ENCODE results near the gene KPNB1.
A peak's percentile ranks its signal among the peaks of the same experiment; 100 is the strongest.

KPNB1 gene

DNA sequence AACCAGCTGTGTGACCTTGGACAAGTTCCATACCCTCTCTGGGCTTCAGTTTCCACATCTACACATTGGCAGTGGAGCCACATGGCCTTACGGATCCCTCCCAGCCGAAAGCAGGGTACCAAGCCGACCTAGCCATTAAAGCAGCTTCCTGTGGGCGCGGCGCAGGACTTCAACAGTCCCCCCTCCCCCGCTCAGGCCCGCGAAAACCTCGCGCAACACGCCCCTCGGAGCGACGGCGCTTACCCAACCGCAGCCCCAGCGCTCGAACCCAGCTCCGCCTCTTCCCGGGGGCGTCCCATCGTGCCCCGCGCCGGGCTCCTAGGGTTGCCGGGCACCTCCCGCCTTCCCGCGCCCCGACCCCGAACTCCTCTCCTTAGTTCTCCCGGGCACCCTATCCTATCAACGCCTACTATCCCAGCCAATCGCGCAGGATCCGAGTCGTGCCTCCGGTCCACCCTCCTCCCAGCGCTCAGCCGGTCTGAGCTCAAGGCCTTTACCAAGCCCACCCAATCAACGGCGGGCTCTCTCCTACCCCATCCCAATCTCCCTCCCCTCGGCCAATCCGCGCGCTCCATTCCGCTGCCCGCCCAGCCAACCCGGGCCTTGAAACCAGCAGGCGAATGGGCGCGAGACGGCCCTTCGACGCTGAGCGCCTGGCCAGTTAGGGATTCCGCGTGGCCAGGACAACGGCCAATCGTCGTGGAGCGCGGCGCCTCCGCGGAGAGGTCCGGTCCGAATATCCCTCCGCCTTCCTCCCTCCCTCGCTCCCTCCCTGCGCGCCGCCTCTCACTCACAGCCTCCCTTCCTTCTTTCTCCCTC lies at the start of gene KPNB1:
TSS of gene KPNB1 (plus strand) at position 767 of the 819 bp plus-strand sequence. CDS start 326 bp downstream, outside the sequence.
- DNase-seq (ENCODE audit: low spot score) = peak; percentile 95

GRCh38 chr17:47603830-47604597 lies 45.7 kb upstream of the KPNB1 start:
- DNase-seq (ENCODE audit: low spot score) = no peak

- DNase-seq (ENCODE audit: low spot score) = no peak
Observed at GRCh38 chr17:47604598-47604927, 45.2 kb upstream of the KPNB1 start.

DNA sequence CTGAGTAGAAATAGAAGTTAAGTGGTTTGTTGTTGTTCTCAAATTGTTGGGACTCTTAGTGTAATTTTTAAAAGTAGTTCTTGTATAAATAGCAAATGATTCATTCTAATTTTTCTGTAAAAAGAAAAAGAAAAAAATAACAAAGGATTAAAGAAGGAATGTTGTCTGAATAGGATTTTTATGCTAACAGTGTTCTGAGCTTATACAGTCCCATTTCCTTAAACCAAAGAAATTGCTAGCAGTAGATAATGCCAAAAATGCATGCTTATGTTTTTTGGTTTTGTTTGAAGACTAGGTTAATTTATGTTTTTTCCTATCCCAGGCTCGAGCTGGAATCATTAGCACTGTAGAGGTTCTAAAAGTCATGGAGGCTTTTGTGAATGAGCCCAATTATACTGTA lies 44.7 kb upstream of the KPNB1 start:
- DNase-seq (ENCODE audit: low spot score) = no peak

DNA sequence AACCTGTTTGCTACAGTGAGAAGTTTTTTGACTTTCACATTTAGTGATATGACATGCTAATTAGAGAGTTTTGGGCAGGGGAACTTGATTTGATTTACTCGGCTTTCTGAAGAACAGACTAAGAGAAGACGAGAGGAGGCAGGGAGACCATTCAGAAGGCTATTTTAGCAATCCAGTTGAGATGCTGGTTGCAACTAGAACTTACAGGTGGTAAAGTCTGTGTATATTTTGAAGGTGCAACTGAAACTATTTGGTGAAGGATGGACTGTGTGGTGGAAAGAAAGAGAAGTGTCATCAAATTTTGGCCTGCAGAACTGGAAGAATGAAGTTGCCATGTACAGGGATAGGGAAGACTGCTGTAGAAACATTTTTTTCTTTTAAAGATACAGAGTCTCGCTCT lies 42.2 kb upstream of the KPNB1 start:
- no peak for DNase-seq (ENCODE audit: low spot score)

GRCh38 chr17:47611372-47612350 lies 38.1 kb upstream of the KPNB1 start:
- no peak for DNase-seq (ENCODE audit: low spot score)

DNA sequence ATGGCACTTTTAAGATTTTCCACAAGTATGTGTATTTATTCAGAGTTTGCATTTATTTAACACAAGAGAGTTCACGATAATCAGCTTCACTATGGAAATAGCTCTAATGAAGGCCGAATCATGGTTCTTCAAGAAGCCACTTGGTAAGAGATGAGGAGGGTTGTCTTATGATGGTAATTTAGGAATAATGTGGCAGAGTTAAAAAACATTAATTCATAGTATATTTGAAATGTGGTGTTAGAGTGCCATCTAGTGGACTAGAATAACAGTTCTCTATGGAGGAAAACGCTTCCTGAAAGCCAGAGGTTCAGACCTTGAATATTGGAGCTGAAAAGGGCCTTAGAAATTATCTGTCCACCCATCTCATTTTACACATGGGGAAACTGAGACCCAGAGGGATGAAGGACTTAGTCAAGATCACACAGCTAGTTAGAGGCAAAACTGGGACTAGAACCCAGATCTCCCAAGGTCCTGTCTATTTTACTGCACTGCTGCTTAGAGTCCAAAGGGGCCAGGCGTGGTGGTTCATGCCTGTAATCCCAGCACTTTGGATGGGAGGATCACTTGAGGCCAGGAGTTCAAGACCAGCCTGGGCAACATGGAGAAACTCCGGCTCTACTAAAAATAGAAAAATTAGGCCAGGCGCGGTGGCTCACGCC lies 33.8 kb upstream of the KPNB1 start:
- peak; percentile 53 for DNase-seq (ENCODE audit: low spot score)

GRCh38 chr17:47618410-47618809 lies 31.3 kb upstream of the KPNB1 start:
- no peak for DNase-seq (ENCODE audit: low spot score)

DNA sequence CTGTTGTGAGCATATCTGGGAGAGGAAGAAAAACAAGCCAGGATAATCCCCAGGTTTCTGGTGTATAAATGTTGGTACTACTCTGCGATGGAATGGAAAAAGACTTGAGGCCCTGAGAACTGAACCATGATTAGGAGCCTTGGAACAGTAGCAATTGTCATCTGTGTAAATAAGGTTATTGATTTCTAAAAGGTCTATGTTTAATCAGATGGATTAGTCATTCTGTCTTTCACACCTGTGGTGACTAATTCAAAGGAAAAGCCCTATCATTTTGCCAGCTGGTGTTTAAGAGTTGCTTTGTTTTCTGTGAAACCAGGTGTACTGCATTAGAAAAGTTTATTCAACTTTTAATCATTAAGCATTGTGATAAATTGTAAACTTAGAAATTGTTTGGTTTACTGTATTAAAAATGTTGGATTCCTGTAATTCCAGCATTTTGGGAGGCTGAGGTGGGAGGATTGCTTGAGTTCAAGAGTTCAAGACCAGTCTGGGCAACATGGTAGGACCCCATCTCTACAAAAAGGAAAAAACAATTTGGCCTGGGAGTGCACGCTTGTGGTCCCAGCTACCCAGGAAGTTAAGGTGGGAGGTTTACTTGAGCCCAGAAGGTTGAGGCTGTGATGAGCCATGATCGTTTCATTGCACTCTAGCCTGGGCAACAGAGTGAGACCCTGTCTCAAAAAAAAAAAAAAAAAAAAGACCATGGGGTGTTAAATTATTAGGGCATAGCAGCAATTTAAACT lies 29.0 kb upstream of the KPNB1 start:
- DNase-seq (ENCODE audit: low spot score) = no peak

DNA sequence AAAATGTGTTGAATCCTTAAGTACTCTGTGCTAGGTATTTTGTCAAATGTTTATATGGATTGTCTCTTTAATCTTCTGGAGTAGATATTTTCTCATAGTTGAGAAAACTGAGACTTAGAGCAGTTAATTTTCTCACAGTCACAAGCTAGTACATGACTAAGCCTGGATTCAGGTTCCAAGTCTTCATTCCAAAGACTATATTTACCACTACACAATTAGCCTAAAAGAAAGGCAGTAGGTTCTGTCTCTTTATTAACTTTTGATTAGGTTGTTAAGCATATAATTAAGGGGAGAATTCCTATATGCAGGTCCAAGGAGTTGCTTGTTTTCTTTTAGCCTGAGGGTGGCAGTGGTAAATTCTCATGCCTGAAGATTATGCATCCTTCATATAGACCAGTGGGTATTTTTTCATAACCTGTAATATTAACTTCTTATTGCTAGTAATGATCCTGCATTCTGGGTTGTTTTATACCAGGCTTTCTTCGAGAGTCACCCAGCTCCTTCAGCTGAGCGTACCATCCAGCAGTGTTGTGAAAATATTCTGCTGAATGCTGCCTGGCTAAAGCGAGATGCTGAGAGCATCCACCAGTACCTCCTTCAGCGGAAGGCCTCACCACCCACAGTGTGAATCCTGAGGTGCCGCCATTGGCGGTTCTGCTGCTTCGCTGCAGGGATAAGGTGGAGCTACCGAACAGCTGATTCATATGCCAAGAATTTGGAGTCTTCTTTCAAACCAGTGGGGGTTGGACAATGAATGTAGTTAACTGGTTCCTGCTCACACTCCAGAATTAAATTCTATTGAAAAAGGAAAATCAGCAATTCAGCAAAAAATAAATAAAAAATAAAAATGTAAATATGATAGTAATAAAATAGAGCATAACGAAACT lies 28.2 kb upstream of the KPNB1 start:
- DNase-seq (ENCODE audit: low spot score) = peak; percentile 91

DNA sequence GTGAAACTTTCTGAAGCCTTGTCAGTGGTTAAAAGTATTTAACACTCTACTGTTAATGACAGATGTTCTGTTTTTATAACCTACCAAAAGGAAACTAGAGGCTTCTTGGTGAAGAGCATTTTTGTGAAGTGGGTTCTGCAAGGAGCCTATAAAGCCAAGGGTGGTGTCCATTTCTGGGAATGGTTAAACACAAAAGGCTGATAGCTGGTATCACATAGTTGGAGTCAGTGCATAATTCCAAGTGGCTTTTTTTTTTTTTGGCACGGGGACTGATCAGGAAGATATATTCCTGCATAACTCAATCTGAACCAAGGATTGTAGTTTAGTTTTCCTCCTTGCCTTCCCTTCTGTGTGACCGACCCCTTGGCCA lies 27.6 kb upstream of the KPNB1 start:
- DNase-seq (ENCODE audit: low spot score) = no peak

GRCh38 chr17:47624727-47625068 lies 25.0 kb upstream of the KPNB1 start:
- no peak for DNase-seq (ENCODE audit: low spot score)

- DNase-seq (ENCODE audit: low spot score) = no peak
Observed at GRCh38 chr17:47628014-47628566, 21.6 kb upstream of the KPNB1 start.

GRCh38 chr17:47629826-47630225 lies 19.9 kb upstream of the KPNB1 start:
- DNase-seq (ENCODE audit: low spot score) = no peak

- DNase-seq (ENCODE audit: low spot score) = no peak
Observed at GRCh38 chr17:47630614-47631013, 19.1 kb upstream of the KPNB1 start.

DNA sequence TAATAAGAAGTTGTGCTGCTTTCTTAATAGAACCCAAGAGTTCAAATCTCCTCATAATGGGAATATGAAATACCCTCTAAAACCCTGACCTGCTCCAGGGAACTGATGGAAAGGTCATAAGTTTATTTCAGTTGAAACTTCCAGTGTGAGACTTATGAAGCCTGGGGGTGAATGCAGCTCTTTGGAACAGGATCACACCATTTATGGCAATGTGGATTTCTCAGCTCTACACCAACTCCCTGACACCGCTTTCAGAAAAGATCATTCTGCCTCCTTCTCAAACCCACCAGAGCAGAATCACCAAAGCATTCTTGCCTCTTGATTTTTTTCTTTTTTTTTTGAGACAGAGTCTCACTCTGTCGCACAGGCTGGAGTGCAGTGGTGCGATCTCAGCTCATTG lies 16.7 kb upstream of the KPNB1 start:
- DNase-seq (ENCODE audit: low spot score) = no peak

DNA sequence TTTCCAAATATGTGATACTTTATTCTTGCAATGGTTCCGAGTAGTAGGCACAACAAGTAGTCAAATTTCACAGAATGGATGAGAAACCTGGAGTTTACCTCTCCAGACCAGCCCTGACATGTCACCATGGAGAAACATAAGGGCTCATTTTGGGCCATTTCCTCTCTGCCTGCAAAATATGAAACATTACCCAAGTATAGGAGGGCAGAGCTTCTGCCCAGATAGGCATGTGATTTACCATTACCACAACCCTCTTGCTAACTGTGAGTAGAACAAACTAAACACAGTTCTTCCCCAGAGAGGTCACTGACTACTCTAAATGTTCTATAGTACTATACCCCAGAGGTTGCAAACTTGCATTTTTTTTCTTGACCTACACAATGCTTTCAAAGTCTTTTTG lies 15.7 kb upstream of the KPNB1 start:
- no peak for DNase-seq (ENCODE audit: low spot score)

GRCh38 chr17:47634870-47635269 lies 14.8 kb upstream of the KPNB1 start:
- DNase-seq (ENCODE audit: low spot score) = no peak

GRCh38 chr17:47635734-47636133 lies 14.0 kb upstream of the KPNB1 start:
- no peak for DNase-seq (ENCODE audit: low spot score)
